ENCODE data around the gene SLC44A5. TPM values are rescaled to one million over a fixed set of nuclear protein-coding genes. Genes with fewer than 3 reads are reported as not detected.

The SLC44A5 gene
- total RNA-seq, 4 donors from 2014 or later: 0.27 to 1.1 (median 0.42) TPM

DNA sequence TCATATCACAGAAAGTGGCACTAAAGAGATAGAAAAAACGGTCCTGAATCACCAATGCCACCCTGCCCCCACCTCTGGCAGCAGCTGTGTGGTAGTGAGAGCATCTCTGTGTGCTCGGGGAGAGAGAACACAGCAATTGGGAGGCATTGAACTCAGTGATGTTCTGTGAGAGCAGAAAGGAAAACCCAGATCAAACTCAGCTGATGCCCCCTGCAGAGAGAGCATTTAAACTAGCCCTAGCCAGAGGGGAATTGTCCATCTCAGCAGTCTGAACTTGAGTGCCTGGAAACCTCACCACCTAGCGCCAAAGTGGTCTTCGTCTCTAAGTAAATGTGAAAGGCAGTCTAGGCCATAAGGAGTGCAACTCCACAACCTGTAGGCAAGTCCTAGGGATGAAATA is 21.3 kb downstream of the SLC44A5 start:
- no peak for TF ChIP-seq POLR2AphosphoS5 (IDR thresholded peaks at IDR 0.05)
- TF ChIP-seq EP300 (IDR thresholded peaks at IDR 0.05): no peak
- TF ChIP-seq, protein P1, sequence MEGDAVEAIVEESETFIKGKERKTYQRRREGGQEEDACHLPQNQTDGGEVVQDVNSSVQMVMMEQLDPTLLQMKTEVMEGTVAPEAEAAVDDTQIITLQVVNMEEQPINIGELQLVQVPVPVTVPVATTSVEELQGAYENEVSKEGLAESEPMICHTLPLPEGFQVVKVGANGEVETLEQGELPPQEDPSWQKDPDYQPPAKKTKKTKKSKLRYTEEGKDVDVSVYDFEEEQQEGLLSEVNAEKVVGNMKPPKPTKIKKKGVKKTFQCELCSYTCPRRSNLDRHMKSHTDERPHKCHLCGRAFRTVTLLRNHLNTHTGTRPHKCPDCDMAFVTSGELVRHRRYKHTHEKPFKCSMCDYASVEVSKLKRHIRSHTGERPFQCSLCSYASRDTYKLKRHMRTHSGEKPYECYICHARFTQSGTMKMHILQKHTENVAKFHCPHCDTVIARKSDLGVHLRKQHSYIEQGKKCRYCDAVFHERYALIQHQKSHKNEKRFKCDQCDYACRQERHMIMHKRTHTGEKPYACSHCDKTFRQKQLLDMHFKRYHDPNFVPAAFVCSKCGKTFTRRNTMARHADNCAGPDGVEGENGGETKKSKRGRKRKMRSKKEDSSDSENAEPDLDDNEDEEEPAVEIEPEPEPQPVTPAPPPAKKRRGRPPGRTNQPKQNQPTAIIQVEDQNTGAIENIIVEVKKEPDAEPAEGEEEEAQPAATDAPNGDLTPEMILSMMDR (IDR thresholded peaks at IDR 0.05): no peak
- TF ChIP-seq POLR2A (IDR thresholded peaks at IDR 0.05): no peak
- H3K27ac ChIP-seq: no peak overlapping the region
- H3K4me3 ChIP-seq: no peak overlapping the region
- H3K36me3 ChIP-seq: no peaks in the 10 kb centered on the region
- H3K27me3 ChIP-seq: no peaks in the 10 kb centered on the region
- no peak for ATAC-seq
- H3K9me3 ChIP-seq: no peaks in the 10 kb centered on the region
- no peaks in the 10 kb centered on the region for H3K4me1 ChIP-seq
- 17 to 48% methylated on average over 1 to 2 of the region's 4 CpGs for WGBS, 2 donors (ENCODE audit: low coverage in 1 of 2)

- no peak overlapping the region for H3K27ac ChIP-seq
- H3K27me3 ChIP-seq: no peaks in the 10 kb centered on the region
- no peaks in the 10 kb centered on the region for H3K36me3 ChIP-seq
- no peak for ATAC-seq
- TF ChIP-seq POLR2A (IDR thresholded peaks at IDR 0.05) (no peak), POLR2AphosphoS5 (IDR thresholded peaks at IDR 0.05) (no peak)
- 47 to 49% methylated on average over 3 to 4 of the region's 4 CpGs for WGBS, 2 donors (ENCODE audit: low coverage in 1 of 2)
- H3K4me1 ChIP-seq: no peaks in the 10 kb centered on the region
- H3K9me3 ChIP-seq: no peaks in the 10 kb centered on the region
- no peak overlapping the region for H3K4me3 ChIP-seq
Measured at GRCh38 chr1:75588779-75589475, 22.0 kb downstream of the SLC44A5 start.

GRCh38 chr1:75587692-75588091 is 23.2 kb downstream of the SLC44A5 start:
- TF ChIP-seq POLR2A (IDR thresholded peaks at IDR 0.05) (no peak), EP300 (IDR thresholded peaks at IDR 0.05) (no peak), POLR2AphosphoS5 (IDR thresholded peaks at IDR 0.05) (no peak)
- TF ChIP-seq, protein P1 (IDR thresholded peaks at IDR 0.05): no peak
- Histone ChIP-seq H3K27me3 (no peaks in the 10 kb centered on the region), H3K36me3 (no peaks in the 10 kb centered on the region), H3K27ac (no peak overlapping the region), H3K4me1 (no peaks in the 10 kb centered on the region), H3K4me3 (no peak overlapping the region), H3K9me3 (no peaks in the 10 kb centered on the region)
- WGBS, 2 donors (ENCODE audit: low coverage in 1 of 2): 22 to 28% methylated on average over 2 to 3 of the region's 3 CpGs
- ATAC-seq: no peak

GRCh38 chr1:75583282-75583681 is 27.6 kb downstream of the SLC44A5 start:
- ATAC-seq: no peak
- no peak overlapping the region for H3K4me3 ChIP-seq
- no peak overlapping the region for H3K27ac ChIP-seq
- H3K36me3 ChIP-seq: no peaks in the 10 kb centered on the region
- no peaks in the 10 kb centered on the region for H3K4me1 ChIP-seq
- TF ChIP-seq EP300 (IDR thresholded peaks at IDR 0.05): no peak
- TF ChIP-seq, protein P1 (IDR thresholded peaks at IDR 0.05): no peak
- no peak for TF ChIP-seq POLR2AphosphoS5 (IDR thresholded peaks at IDR 0.05)
- TF ChIP-seq POLR2A (IDR thresholded peaks at IDR 0.05): no peak
- no peaks in the 10 kb centered on the region for H3K9me3 ChIP-seq
- WGBS, 2 donors (ENCODE audit: low coverage in 1 of 2): 14 to 65% methylated on average over 1 to 2 of the region's 2 CpGs
- no peaks in the 10 kb centered on the region for H3K27me3 ChIP-seq

GRCh38 chr1:75582725-75583261 is 28.1 kb downstream of the SLC44A5 start:
- Histone ChIP-seq H3K9me3 (no peaks in the 10 kb centered on the region), H3K27me3 (no peaks in the 10 kb centered on the region), H3K4me1 (no peaks in the 10 kb centered on the region), H3K27ac (no peak overlapping the region), H3K4me3 (no peak overlapping the region), H3K36me3 (no peaks in the 10 kb centered on the region)
- WGBS, 2 donors (ENCODE audit: low coverage in 1 of 2): 83 to 100% methylated on average over 1 of the region's 1 CpG
- TF ChIP-seq EP300 (IDR thresholded peaks at IDR 0.05) (no peak), POLR2AphosphoS5 (IDR thresholded peaks at IDR 0.05) (no peak), POLR2A (IDR thresholded peaks at IDR 0.05) (no peak)
- TF ChIP-seq, protein P1 (IDR thresholded peaks at IDR 0.05): no peak
- ATAC-seq: no peak
